GM12878 (cell line): ENCODE results near the gene AGBL4.

ENCODE experiments used
- BRCA1 ChIP-seq: IDR thresholded peaks from 2 replicates; pipeline ENCODE4 v1.6.1; 2011; ENCODE audit warnings: low read depth, low read length, improper control_type of control experiment
- EZH2 ChIP-seq: IDR thresholded peaks from 2 replicates; pipeline ENCODE4 v1.6.1; 2012; ENCODE audit warnings: low read depth, mild to moderate bottlenecking, control low read depth, inconsistent platforms, low read length, borderline replicate concordance; ENCODE audit not compliant: control insufficient read depth
- NBN ChIP-seq: fragments of 450-650 bp; IDR thresholded peaks from 2 replicates; pipeline ENCODE4 v1.6.1; 2016
- RFX5 ChIP-seq: IDR thresholded peaks from 2 replicates; pipeline ENCODE4 v1.6.1; 2011; ENCODE audit warnings: low read depth, low read length, improper control_type of control experiment
- TF ChIP-seq, protein P1 (sequence below), 3 experiments: IDR thresholded peaks in 2 of 3; conservative IDR thresholded peaks in 1 of 3; 2 replicates each; pipeline ENCODE4 v1.5.1; 2011; ENCODE audit warnings: low read depth in 3 of 3, low read length in 3 of 3, mild to moderate bottlenecking in 3 of 3, control low read depth in 2 of 3, moderate library complexity in 2 of 3, inconsistent platforms in 1 of 3, mixed read lengths in 1 of 3; ENCODE audit not compliant: control insufficient read depth in 2 of 3, insufficient read depth in 1 of 3; ENCODE audit errors: extremely low read depth in 1 of 3
- TF ChIP-seq, protein P2 (sequence below): fragments of 450-650 bp; IDR thresholded peaks from 2 replicates; pipeline ENCODE4 v1.6.1; 2017; ENCODE audit warnings: antibody characterized with exemption, mild to moderate bottlenecking, moderate library complexity

DNA sequence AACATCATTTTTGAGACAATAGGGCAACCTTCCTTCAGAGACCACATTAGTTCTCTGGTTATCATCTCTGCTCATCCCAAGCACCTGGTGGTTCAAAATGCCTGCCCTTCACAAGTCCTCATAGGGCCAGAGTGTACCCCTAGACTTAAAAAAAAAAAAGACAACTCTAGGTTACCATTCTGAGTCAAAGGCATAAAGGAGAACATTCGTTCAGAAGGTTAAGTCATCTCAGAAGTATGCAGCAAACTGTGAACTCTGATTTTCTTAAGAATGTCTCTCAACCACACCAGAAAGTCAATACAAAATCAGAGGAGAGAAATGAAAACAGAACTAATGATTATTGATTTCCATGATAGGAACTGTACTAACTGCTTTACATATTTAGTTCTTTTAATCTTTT is 1237.9 kb downstream of the AGBL4 start:
- TF ChIP-seq, protein P1, sequence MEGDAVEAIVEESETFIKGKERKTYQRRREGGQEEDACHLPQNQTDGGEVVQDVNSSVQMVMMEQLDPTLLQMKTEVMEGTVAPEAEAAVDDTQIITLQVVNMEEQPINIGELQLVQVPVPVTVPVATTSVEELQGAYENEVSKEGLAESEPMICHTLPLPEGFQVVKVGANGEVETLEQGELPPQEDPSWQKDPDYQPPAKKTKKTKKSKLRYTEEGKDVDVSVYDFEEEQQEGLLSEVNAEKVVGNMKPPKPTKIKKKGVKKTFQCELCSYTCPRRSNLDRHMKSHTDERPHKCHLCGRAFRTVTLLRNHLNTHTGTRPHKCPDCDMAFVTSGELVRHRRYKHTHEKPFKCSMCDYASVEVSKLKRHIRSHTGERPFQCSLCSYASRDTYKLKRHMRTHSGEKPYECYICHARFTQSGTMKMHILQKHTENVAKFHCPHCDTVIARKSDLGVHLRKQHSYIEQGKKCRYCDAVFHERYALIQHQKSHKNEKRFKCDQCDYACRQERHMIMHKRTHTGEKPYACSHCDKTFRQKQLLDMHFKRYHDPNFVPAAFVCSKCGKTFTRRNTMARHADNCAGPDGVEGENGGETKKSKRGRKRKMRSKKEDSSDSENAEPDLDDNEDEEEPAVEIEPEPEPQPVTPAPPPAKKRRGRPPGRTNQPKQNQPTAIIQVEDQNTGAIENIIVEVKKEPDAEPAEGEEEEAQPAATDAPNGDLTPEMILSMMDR (IDR thresholded peaks at IDR 0.05 in 2 of 3, conservative IDR thresholded peaks at IDR 0.05 in 1 of 3; ENCODE audit: control insufficient read depth in 2 of 3, extremely low read depth in 1 of 3, insufficient read depth in 1 of 3, low read depth in 3 of 3, low read length in 3 of 3): no peak
- TF ChIP-seq, protein P2, sequence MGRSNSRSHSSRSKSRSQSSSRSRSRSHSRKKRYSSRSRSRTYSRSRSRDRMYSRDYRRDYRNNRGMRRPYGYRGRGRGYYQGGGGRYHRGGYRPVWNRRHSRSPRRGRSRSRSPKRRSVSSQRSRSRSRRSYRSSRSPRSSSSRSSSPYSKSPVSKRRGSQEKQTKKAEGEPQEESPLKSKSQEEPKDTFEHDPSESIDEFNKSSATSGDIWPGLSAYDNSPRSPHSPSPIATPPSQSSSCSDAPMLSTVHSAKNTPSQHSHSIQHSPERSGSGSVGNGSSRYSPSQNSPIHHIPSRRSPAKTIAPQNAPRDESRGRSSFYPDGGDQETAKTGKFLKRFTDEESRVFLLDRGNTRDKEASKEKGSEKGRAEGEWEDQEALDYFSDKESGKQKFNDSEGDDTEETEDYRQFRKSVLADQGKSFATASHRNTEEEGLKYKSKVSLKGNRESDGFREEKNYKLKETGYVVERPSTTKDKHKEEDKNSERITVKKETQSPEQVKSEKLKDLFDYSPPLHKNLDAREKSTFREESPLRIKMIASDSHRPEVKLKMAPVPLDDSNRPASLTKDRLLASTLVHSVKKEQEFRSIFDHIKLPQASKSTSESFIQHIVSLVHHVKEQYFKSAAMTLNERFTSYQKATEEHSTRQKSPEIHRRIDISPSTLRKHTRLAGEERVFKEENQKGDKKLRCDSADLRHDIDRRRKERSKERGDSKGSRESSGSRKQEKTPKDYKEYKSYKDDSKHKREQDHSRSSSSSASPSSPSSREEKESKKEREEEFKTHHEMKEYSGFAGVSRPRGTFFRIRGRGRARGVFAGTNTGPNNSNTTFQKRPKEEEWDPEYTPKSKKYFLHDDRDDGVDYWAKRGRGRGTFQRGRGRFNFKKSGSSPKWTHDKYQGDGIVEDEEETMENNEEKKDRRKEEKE: no peak
- TF ChIP-seq NBN: no peak
- no peak for TF ChIP-seq BRCA1
- TF ChIP-seq RFX5: no peak
- no peak for TF ChIP-seq EZH2
